ENCODE data around the gene HPCAL1.
A peak's percentile ranks its signal among the peaks of the same experiment; 100 is the strongest.
"Not testable (repeated sequence)": the region's sequence is repeated elsewhere in the genome, so short reads cannot be mapped to it uniquely, and the experiment has no call there.

The HPCAL1 gene

DNA sequence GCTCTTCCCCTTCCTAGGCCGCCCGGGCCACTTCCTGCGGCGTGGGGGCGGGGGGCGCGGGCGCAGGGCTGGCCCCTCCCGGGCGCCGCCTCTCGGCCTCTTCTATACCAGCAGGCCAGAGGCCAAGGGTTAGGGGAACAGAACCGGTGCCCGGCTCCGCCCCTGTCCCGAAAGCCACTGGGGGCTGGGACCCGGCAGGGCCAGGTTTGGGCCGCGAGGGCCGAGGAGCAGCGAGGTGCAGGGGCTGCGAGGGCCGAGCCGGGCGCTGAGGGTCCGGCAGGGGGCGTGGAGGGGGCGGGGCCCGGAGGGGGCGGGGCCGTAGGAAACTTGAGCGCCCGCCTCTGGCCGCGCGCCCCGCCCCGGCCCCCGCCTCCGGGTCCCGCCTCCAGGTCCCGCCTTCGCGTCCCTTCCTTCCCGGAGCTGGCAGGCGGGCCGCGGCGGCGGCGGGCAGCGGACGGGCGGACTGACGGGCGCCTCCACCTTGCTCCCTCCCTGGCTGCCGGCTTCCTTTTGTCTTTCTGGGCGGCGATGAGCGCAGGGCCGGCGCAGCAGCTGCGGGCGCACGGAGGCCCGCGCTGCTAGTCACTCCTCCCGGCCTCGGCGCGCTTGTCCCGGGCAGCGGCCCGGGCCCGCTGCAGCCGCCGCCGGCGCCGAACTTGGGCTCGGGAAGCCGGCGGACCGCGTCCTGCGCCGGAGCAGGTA, at the start of gene HPCAL1:
HPCAL1 (plus strand) TSS at position 426 of the 702 bp plus-strand sequence. CDS start 116,854 bp downstream, outside the sequence.
- peak; percentile 62 for DNase-seq

DNA sequence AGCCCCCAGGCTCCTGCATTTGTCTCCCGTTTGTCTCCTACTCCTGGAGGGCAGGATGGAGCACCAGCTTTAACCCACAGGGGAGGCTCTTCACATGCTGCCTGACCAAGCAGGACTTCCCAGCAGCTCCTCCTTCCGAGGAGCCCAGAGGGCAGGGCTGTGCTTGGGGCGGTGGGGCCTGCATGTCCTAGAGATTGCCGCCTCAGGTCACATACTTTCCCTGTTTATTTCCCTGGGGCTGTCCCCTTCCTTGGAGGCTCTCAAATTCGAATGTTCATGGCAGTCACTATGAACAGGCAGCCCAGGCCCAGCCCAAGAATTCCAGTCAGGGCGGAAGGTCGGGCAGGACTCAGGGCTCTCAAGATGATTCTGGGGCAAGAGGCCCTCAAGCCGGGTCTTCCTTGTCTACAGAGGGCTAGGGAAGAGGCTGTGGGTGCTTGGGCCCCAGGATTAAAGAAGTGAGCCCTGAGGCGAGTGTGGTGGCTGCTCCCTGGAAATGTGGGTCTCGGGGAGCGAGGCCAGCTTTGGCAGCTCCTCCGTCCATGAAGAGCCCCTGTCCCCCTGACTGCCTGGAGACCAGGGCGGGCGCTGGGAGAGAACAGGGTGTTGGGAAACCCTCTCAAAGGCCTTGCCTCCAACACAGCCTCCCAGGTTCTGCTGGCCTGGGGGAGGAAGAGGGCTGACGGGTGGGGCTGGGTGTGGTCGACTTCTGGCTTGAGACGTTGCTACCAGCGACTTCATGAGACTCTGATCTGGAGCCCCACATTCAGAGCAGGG, 48.9 kb upstream of the HPCAL1 start:
- DNase-seq: no peak

- no peak for DNase-seq
Measured at GRCh38 chr2:10254373-10255188, 48.1 kb upstream of the HPCAL1 start.

- DNase-seq: no peak
Measured at GRCh38 chr2:10255189-10256030, 47.3 kb upstream of the HPCAL1 start.

GRCh38 chr2:10256031-10256514, 46.6 kb upstream of the HPCAL1 start:
- DNase-seq: no peak

DNA sequence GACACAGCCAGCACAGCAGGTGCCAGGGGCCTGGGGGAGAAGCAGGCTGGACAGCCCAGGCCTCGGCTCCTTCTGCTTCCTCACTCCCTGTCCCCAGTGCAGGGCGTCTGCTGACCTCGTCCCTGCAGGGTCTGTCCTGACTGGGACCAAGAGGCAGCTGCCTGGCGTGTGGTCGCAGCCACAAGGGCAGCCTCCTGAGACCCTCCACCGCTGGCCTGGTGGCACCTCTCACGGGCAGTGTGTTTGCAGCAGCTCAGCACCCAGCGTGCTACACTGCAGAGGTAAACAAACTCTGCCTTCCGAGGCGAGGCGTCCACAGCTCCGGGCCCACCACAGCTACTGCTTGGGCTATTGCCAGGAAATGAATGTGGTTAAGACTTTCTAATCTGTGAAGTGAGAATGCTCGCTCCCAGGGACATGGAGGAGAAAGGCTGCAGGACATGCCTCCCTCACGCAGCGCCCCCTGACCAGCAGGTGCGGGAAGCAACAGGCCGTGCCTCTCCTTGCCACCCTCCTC, 46.1 kb upstream of the HPCAL1 start:
- DNase-seq: no peak

DNA sequence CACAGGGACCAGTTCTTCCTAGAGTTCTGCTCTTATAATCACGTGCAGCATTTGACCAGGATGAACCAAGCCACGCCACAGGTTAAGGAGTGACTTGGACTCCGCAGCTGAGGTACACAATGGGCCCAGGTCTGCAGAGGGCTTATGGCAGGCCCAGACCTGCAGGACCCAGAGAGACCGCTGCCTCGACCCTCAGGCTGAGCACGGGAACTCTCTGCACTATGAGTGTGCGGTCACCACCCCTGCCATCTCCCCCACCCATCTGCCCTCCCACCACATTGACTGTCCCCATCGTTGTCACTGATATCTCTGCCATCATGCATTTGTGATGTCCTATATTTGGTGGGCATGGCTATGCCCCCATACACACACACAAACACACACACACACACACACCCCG, 45.7 kb upstream of the HPCAL1 start:
- DNase-seq: no peak

- no peak for DNase-seq
Measured at GRCh38 chr2:10257500-10258147, 45.1 kb upstream of the HPCAL1 start.

DNA sequence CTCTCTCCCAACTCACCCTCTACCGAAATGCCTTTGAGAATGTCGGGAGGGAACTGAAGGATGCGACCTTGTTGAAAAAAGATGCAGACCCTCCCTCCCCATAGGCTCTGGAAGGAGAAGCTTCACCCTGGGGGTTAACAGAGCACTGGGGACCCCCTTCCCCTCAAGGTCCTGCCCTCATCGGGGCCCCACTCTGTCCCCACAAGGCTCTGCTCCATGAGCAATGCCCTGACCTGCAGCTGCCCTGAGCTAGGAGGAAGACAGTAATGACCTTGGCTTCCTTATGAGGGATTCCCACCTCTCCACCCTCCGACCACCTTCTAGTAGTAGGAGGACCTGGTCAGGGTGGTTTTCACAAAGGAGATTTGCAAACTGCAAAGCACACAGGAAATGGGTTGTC, 44.4 kb upstream of the HPCAL1 start:
- no peak for DNase-seq

DNA sequence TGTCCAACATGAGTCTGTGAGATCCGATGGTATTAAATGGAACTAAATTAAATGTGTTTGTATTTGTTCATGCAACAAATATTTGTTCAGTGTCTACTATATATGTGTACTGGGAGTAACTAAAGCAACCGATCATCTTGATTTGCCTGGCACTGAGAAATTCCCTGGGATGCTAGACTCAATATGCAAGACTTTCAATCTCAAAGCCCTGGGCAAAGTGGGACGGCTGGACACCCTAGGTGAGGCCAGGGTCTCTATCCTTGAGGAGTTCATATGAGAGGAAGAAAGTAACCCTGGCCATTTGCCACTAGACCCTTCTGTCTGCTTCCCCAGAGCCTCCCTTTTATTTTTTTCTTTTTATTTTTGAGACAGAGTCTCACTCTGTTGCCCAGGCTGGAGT, 44.0 kb upstream of the HPCAL1 start:
- DNase-seq: no peak

- no peak for DNase-seq
Measured at GRCh38 chr2:10260130-10260529, 42.6 kb upstream of the HPCAL1 start.

- not testable (repeated sequence) for DNase-seq
Measured at GRCh38 chr2:10263526-10263925, 39.2 kb upstream of the HPCAL1 start.

- no peak for DNase-seq
Measured at GRCh38 chr2:10264506-10265328, 38.0 kb upstream of the HPCAL1 start.

GRCh38 chr2:10265329-10266132, 37.2 kb upstream of the HPCAL1 start:
- DNase-seq: no peak

GRCh38 chr2:10266133-10266620, 36.5 kb upstream of the HPCAL1 start:
- no peak for DNase-seq

GRCh38 chr2:10267036-10267435, 35.7 kb upstream of the HPCAL1 start:
- no peak for DNase-seq

- no peak for DNase-seq
Measured at GRCh38 chr2:10267551-10268465, 34.9 kb upstream of the HPCAL1 start.

- no peak for DNase-seq
Measured at GRCh38 chr2:10269291-10269690, 33.4 kb upstream of the HPCAL1 start.

Data from activated CD4-positive, alpha-beta T cell treated with anti-CD3 and anti-CD28 coated beads, Interleukin-2, amount 50 U/mL, for 4 hours (primary cell).